AG04450 (cell line): ENCODE measurements around the gene TTK. TPM values are rescaled to one million over a fixed set of nuclear protein-coding genes. Genes with fewer than 3 reads are reported as not detected.

Source experiments
- CTCF ChIA-PET: fragments of 300-600, 350-600 bp; formaldehyde crosslinking; extraction: SDS; loops from one replicate; lab custom pipeline; 2022; ENCODE audit warnings: antibody characterized with exemption, inconsistent platforms; lab: Charles Lee
- POLR2A ChIA-PET: fragments of 350-600 bp; formaldehyde crosslinking; extraction: SDS; loops from one replicate; lab custom pipeline; 2021; ENCODE audit warnings: antibody characterized with exemption, inconsistent platforms; lab: Yijun Ruan, JAX
- DNase-seq: peaks from one replicate; pipeline ENCODE4 v3.0.0-alpha.2; 2011; ENCODE audit warnings: low read depth, low spot score
- H3K27ac ChIP-seq: one replicate; pipeline ENCODE4 v1.5.1; 2012; ENCODE audit warnings: low read depth, low read length, control low read depth
- H3K27me3 ChIP-seq: one replicate; pipeline ENCODE4 v1.6.0; 2012; ENCODE audit warnings: low read length; ENCODE audit not compliant: control insufficient read depth, insufficient read depth
- H3K4me3 ChIP-seq: 2 replicates; pipeline ENCODE4 v1.5.1; 2011; ENCODE audit warnings: mild to moderate bottlenecking, low read depth, low read length, control low read depth
- H3K9me3 ChIP-seq: 2 replicates; pipeline ENCODE4 v1.5.1; 2012; ENCODE audit warnings: low read length; ENCODE audit not compliant: control insufficient read depth, insufficient read depth
- CTCF ChIP-seq: IDR thresholded peaks from 2 replicates; pipeline ENCODE4 v1.5.1; 2011; ENCODE audit warnings: low read depth, low read length, control low read depth, inconsistent platforms
- polyA plus RNA-seq: library from polyadenylated mRNA; depleted of rRNA; stranded (reverse); fragments of >200 nt; gene quantifications from 2 replicates; pipeline ENCODE4 v1.2.3, GENCODE V29; 2011

Gene TTK
- polyA plus RNA-seq, 1 experiment, result 8.0 TPM

- Histone ChIP-seq H3K9me3 (no peaks in the 10 kb centered on the region), H3K4me3 (no peak overlapping the region), H3K27me3 (no peaks in the 10 kb centered on the region), H3K27ac (no peak overlapping the region)
- DNase-seq, result no peak
- POLR2A ChIA-PET, result no interaction called here
- TF ChIP-seq CTCF, result no peak
- CTCF ChIA-PET, result no interaction called here
Observed at GRCh38 chr6:79971193-79971592, 33.3 kb upstream of the TTK start.

- no peak for DNase-seq
- ChIA-PET CTCF (interaction anchor here (0.6 to 2.1 kb wide), 3 partner anchors 32 to 633 kb away, joined by 3 to 11 read pairs (median 6); no protein-coding TSS in a partner anchor), POLR2A (no interaction called here)
- Histone ChIP-seq H3K27me3 (no peaks in the 10 kb centered on the region), H3K27ac (no peak overlapping the region), H3K4me3 (no peak overlapping the region), H3K9me3 (no peaks in the 10 kb centered on the region)
- TF ChIP-seq CTCF, result no peak
Observed at GRCh38 chr6:79981652-79982051, 22.8 kb upstream of the TTK start.

- ChIA-PET POLR2A (no interaction called here), CTCF (interaction anchor here (0.8 kb wide), 1 partner anchor 35 kb away, joined by 3 read pairs; no protein-coding TSS in a partner anchor)
- no peak for TF ChIP-seq CTCF
- DNase-seq, result no peak
- H3K4me3 ChIP-seq, result no peak overlapping the region
- no peak overlapping the region for H3K27ac ChIP-seq
- H3K27me3 ChIP-seq, result no peaks in the 10 kb centered on the region
- H3K9me3 ChIP-seq, result no peaks in the 10 kb centered on the region
Observed at GRCh38 chr6:79984261-79984660, 20.2 kb upstream of the TTK start.

- Histone ChIP-seq H3K27me3 (no peaks in the 10 kb centered on the region), H3K4me3 (no peak overlapping the region), H3K9me3 (no peaks in the 10 kb centered on the region), H3K27ac (no peak overlapping the region)
- DNase-seq, result no peak
- ChIA-PET CTCF (no interaction called here), POLR2A (no interaction called here)
- TF ChIP-seq CTCF, result no peak
Observed at GRCh38 chr6:79985128-79985527, 19.3 kb upstream of the TTK start.

GRCh38 chr6:79989641-79990040, 14.8 kb upstream of the TTK start:
- no peak overlapping the region for H3K27ac ChIP-seq
- ChIA-PET CTCF (no interaction called here), POLR2A (no interaction called here)
- H3K9me3 ChIP-seq, result no peaks in the 10 kb centered on the region
- H3K27me3 ChIP-seq, result no peaks in the 10 kb centered on the region
- no peak for TF ChIP-seq CTCF
- H3K4me3 ChIP-seq, result no peak overlapping the region
- no peak for DNase-seq
